Colonic mucosa (tissue), 4 donors: ENCODE data around the gene C19orf12. TPM values are rescaled to one million over a fixed set of nuclear protein-coding genes. Genes with fewer than 3 reads are reported as not detected.

Source experiments
- DNase-seq: peaks from one replicate; pipeline ENCODE4 v3.0.0-alpha.2; 2020
- H3K27ac ChIP-seq: fragments of 200-600 bp; one replicate; pipeline ENCODE4 v1.8.0; 2021
- H3K27me3 ChIP-seq: fragments of 200-600 bp; one replicate; pipeline ENCODE4 v1.8.0; 2021
- H3K36me3 ChIP-seq: fragments of 200-600 bp; one replicate; pipeline ENCODE4 v1.8.0; 2021
- H3K4me1 ChIP-seq: fragments of 200-600 bp; one replicate; pipeline ENCODE4 v1.8.0; 2021; ENCODE audit warnings: mild to moderate bottlenecking
- H3K4me3 ChIP-seq: fragments of 200-600 bp; one replicate; pipeline ENCODE4 v1.8.0; 2021
- H3K9ac ChIP-seq, 2 donors: one replicate each; pipeline ENCODE4 v1.7.0; 2013; ENCODE audit warnings: control low read depth in 2 of 2, low read depth in 2 of 2, low read length in 2 of 2
- H3K9me3 ChIP-seq: fragments of 200-600 bp; one replicate; pipeline ENCODE4 v1.8.0; 2021
- CTCF ChIP-seq: fragments of 200-600 bp; IDR thresholded peaks from one replicate; pipeline ENCODE4 v1.8.0; 2022; ENCODE audit warnings: antibody characterized with exemption, mild to moderate bottlenecking
- intact Hi-C: fragments of 100-400 bp; cut with DNase I; formaldehyde crosslinking; loops from one replicate; pipeline ENCODE4 v1.14.1; 2022
- total RNA-seq, 2 donors: library from RNA; stranded (reverse); fragmentation: NEBNext Ultra II Directional in 1 of 2; extraction: Animal tissue kit (Norgen Biotek cat#: 25700) in 1 of 2; gene quantifications; one replicate each; pipeline ENCODE4 v1.2.1, GENCODE V29; 2021
- donor health status: healthy.
- donor health status: DM: no; HTN: no; CAD: no.
- donor health status: DM: no; HTN: no; CAD: no.

C19orf12 gene
- total RNA-seq, 2 donors from 2014 or later: 15.2 to 15.3 TPM

- TF ChIP-seq CTCF: no peak
- no peak for DNase-seq
- intact Hi-C loops: no loop called here
- H3K9ac ChIP-seq: no peak overlapping the region
- no peaks in the 10 kb centered on the region for H3K4me1 ChIP-seq
- H3K4me3 ChIP-seq: no peak overlapping the region
- H3K36me3 ChIP-seq: no peaks in the 10 kb centered on the region
- H3K27ac ChIP-seq: no peak overlapping the region
- H3K27me3 ChIP-seq: no peaks in the 10 kb centered on the region
- H3K9me3 ChIP-seq: no peaks in the 10 kb centered on the region
Measured at GRCh38 chr19:29743681-29744080, 28.6 kb upstream of the C19orf12 start.

GRCh38 chr19:29741776-29742175, 26.7 kb upstream of the C19orf12 start:
- no peak for TF ChIP-seq CTCF
- Histone ChIP-seq H3K27ac (no peak overlapping the region), H3K27me3 (no peaks in the 10 kb centered on the region), H3K9ac (no peak overlapping the region), H3K4me3 (no peak overlapping the region), H3K9me3 (no peaks in the 10 kb centered on the region), H3K4me1 (no peaks in the 10 kb centered on the region), H3K36me3 (no peaks in the 10 kb centered on the region)
- no peak for DNase-seq
- intact Hi-C loops: no loop called here

GRCh38 chr19:29741226-29741625, 26.2 kb upstream of the C19orf12 start:
- Histone ChIP-seq H3K4me1 (no peaks in the 10 kb centered on the region), H3K27ac (no peak overlapping the region), H3K27me3 (no peaks in the 10 kb centered on the region), H3K36me3 (no peaks in the 10 kb centered on the region), H3K9ac (no peak overlapping the region), H3K4me3 (no peak overlapping the region), H3K9me3 (no peaks in the 10 kb centered on the region)
- DNase-seq: no peak
- intact Hi-C loops: no loop called here
- no peak for TF ChIP-seq CTCF

GRCh38 chr19:29737461-29738000, 22.5 kb upstream of the C19orf12 start:
- H3K27me3 ChIP-seq: no peaks in the 10 kb centered on the region
- no peak for DNase-seq
- intact Hi-C loops: loop anchor here (10.0 kb wide), 1 partner anchor 917 kb away; no protein-coding TSS in a partner anchor
- H3K9me3 ChIP-seq: no peaks in the 10 kb centered on the region
- H3K27ac ChIP-seq: no peak overlapping the region
- no peaks in the 10 kb centered on the region for H3K4me1 ChIP-seq
- H3K36me3 ChIP-seq: no peaks in the 10 kb centered on the region
- no peak for TF ChIP-seq CTCF
- no peak overlapping the region for H3K9ac ChIP-seq
- no peak overlapping the region for H3K4me3 ChIP-seq

- H3K9me3 ChIP-seq: no peaks in the 10 kb centered on the region
- H3K36me3 ChIP-seq: no peaks in the 10 kb centered on the region
- no peak for DNase-seq
- no peak for TF ChIP-seq CTCF
- no peak overlapping the region for H3K4me3 ChIP-seq
- no peak overlapping the region for H3K9ac ChIP-seq
- no peak overlapping the region for H3K27ac ChIP-seq
- no peaks in the 10 kb centered on the region for H3K4me1 ChIP-seq
- H3K27me3 ChIP-seq: no peaks in the 10 kb centered on the region
- intact Hi-C loops: loop anchor here (10.0 kb wide), 1 partner anchor 919 kb away; no protein-coding TSS in a partner anchor
Measured at GRCh38 chr19:29735829-29736228, 20.8 kb upstream of the C19orf12 start.
